B cell (primary cell): ENCODE results near the gene CAPN14. TPM values are rescaled to one million over a fixed set of nuclear protein-coding genes. Genes with fewer than 3 reads are reported as not detected.

ENCODE experiments used
- ATAC-seq: fragments of 200-7000 bp; cut with Tn5 transposase; one replicate; pipeline ENCODE4 v1.10.0; 2021; ENCODE audit warnings: low read depth, mild to moderate bottlenecking, moderate number of reproducible peaks, moderate library complexity
- CTCF ChIA-PET: fragments of 350-600 bp; sonication (Branson Sonifier 250); formaldehyde crosslinking; loops from one replicate; lab custom pipeline; 2021; ENCODE audit warnings: antibody characterized with exemption, inconsistent platforms; lab: Charles Lee
- POLR2A ChIA-PET: fragments of 350-600 bp; sonication (Branson Sonifier 250); formaldehyde crosslinking; loops from one replicate; lab custom pipeline; 2021; ENCODE audit warnings: antibody characterized with exemption; lab: Charles Lee
- DNase-seq: peaks from one replicate; pipeline ENCODE4 v3.0.0; 2013
- H2AFZ ChIP-seq: 2 replicates; pipeline ENCODE4 v1.6.1; 2012; ENCODE audit warnings: mild to moderate bottlenecking, low read depth, low read length; ENCODE audit not compliant: insufficient read depth, poor library complexity, severe bottlenecking
- H3K27ac ChIP-seq, 2 donors: 1 replicate in 1 of 2; 2 replicates in 1 of 2; pipeline ENCODE4 v1.5.1; 2012 to 2013; ENCODE audit warnings: low read length in 2 of 2, mild to moderate bottlenecking in 2 of 2, moderate library complexity in 1 of 2
- H3K27me3 ChIP-seq, 4 experiments: fragments of 200-600 bp in 1 of 4; sonication (generic) in 1 of 4; replicated peaks in 1 of 4; 1 replicate in 2 of 4; 2 replicates in 2 of 4; pipeline versions ENCODE4 v1.6.1 to v1.7.0; 2013 to 2016; ENCODE audit warnings: low read length in 3 of 4, mild to moderate bottlenecking in 2 of 4, mixed read lengths in 1 of 4, moderate library complexity in 1 of 4; ENCODE audit not compliant: insufficient read depth in 4 of 4, control insufficient read depth in 3 of 4; ENCODE audit errors: control extremely low read depth in 1 of 4
- H3K36me3 ChIP-seq, 2 experiments: replicated peaks in 1 of 2; 1 replicate in 1 of 2; 2 replicates in 1 of 2; pipeline versions ENCODE4 v1.6.1 to v1.7.1; 2013; ENCODE audit warnings: low read length in 1 of 2; ENCODE audit not compliant: insufficient read depth in 2 of 2, control insufficient read depth in 1 of 2; ENCODE audit errors: control extremely low read depth in 1 of 2, extremely low read depth in 1 of 2
- H3K4me1 ChIP-seq, 2 donors: fragments of 200-600 bp in 1 of 2; sonication (generic) in 1 of 2; 1 replicate in 1 of 2; 2 replicates in 1 of 2; pipeline versions ENCODE4 v1.5.1 to v1.6.1; 2013 to 2017; ENCODE audit warnings: low read length in 2 of 2; ENCODE audit not compliant: control insufficient read depth in 2 of 2, insufficient read depth in 2 of 2
- H3K4me2 ChIP-seq: replicated peaks from 2 replicates; pipeline ENCODE3; 2012; ENCODE audit warnings: mild to moderate bottlenecking, low read depth, low read length; ENCODE audit not compliant: poor library complexity, severe bottlenecking
- H3K4me3 ChIP-seq, 5 experiments: fragments of 200-600 bp in 1 of 5; sonication (generic) in 1 of 5; 1 replicate in 3 of 5; 2 replicates in 2 of 5; pipeline versions ENCODE4 v1.5.1 to v1.7.0; 2011 to 2016; ENCODE audit warnings: low read length in 4 of 5, mild to moderate bottlenecking in 4 of 5, low read depth in 2 of 5, control low read depth in 1 of 5, moderate library complexity in 1 of 5; ENCODE audit not compliant: insufficient read depth in 1 of 5; ENCODE audit errors: control extremely low read depth in 1 of 5, extremely low read depth in 1 of 5
- H3K79me2 ChIP-seq: fragments of 200-600 bp; sonication (generic); one replicate; pipeline ENCODE4 v1.6.0; 2016; ENCODE audit warnings: low read length; ENCODE audit not compliant: control insufficient read depth, insufficient read depth
- H3K9ac ChIP-seq: fragments of 200-600 bp; sonication (generic); 2 replicates; pipeline ENCODE4 v1.6.1; 2017; ENCODE audit warnings: mild to moderate bottlenecking, low read length, moderate library complexity
- H3K9me3 ChIP-seq, 3 donors: one replicate each; pipeline versions ENCODE4 v1.6.1 to v1.7.1; 2013; ENCODE audit warnings: low read length in 2 of 3; ENCODE audit not compliant: control insufficient read depth in 2 of 3, insufficient read depth in 1 of 3; ENCODE audit errors: control extremely low read depth in 1 of 3
- H4K20me1 ChIP-seq: 2 replicates; pipeline ENCODE4 v1.6.0; 2012; ENCODE audit warnings: mild to moderate bottlenecking, low read length; ENCODE audit not compliant: insufficient read depth, control insufficient read depth, poor library complexity, severe bottlenecking
- H3K27ac Mint-ChIP-seq: one replicate; pipeline ENCODE4 v1.8.0; 2021; ENCODE audit warnings: mixed read lengths
- H3K27me3 Mint-ChIP-seq: one replicate; pipeline ENCODE4 v1.8.0; 2021; ENCODE audit warnings: mixed read lengths
- H3K4me1 Mint-ChIP-seq: one replicate; pipeline ENCODE4 v1.8.0; 2021; ENCODE audit warnings: mixed read lengths
- H3K4me3 Mint-ChIP-seq: one replicate; pipeline ENCODE4 v1.8.0; 2021; ENCODE audit warnings: mixed read lengths
- H3K9me3 Mint-ChIP-seq: one replicate; pipeline ENCODE4 v1.8.0; 2022; ENCODE audit warnings: mixed read lengths; ENCODE audit not compliant: insufficient read depth
- CTCF ChIP-seq: fragments of 200-600 bp; IDR thresholded peaks from one replicate; pipeline ENCODE4 v1.8.0; 2022; ENCODE audit warnings: antibody characterized with exemption, mild to moderate bottlenecking
- EZH2 ChIP-seq: IDR thresholded peaks from 2 replicates; pipeline ENCODE4 v1.6.1; 2012; ENCODE audit warnings: borderline replicate concordance, low read depth, mild to moderate bottlenecking, moderate library complexity, low read length; ENCODE audit not compliant: insufficient read depth, poor library complexity, severe bottlenecking
- WGBS: methylation state at CpG from one replicate; pipeline ENCODE4 v1.1.5; 2013; ENCODE audit warnings: missing lambda C conversion rate; ENCODE audit not compliant: insufficient coverage; 5-methylcytosine and 5-hydroxymethylcytosine counted together
- intact Hi-C: fragments of 100-400 bp; cut with micrococcal nuclease; formaldehyde crosslinking; loops from one replicate; pipeline ENCODE4 v1.10.0; 2022
- polyA plus RNA-seq: library from polyadenylated mRNA; depleted of rRNA; stranded (reverse); fragments of >200 nt; gene quantifications from 2 replicates; pipeline ENCODE4 v1.2.3, GENCODE V29; 2012
- total RNA-seq, 2 donors: library from RNA; stranded (reverse); fragments of 120-200 nt in 1 of 2; gene quantifications; 1 replicate in 1 of 2; 2 replicates in 1 of 2; pipeline versions ENCODE4 v1.2.3 to v1.2.4, GENCODE V29; 2013 to 2022

CAPN14 gene
- total and polyA plus RNA-seq, 2 donors (not counting 1 experiment from before 2014, with no cell fraction given): 2.5 to 7.8 TPM

- WGBS: 42% methylated on average over 11 of the region's 11 CpGs
- no peak for TF ChIP-seq CTCF
- TF ChIP-seq EZH2: no peak
- Histone ChIP-seq H4K20me1 (no peaks in the 10 kb centered on the region), H2AFZ (no peak overlapping the region), H3K27me3 (no peaks in the 10 kb centered on the region), H3K9ac (peak overlapping the region; percentile 25), H3K9me3 (peaks cover 0 to 6% (median 0%) of the 10 kb centered on the region in 3 donors), H3K27ac (peak overlapping the region; percentile 51 to 60), H3K79me2 (no peaks in the 10 kb centered on the region), H3K4me1 (peaks cover 78 to 86% of the 10 kb centered on the region in 2 donors), H3K4me3 (peak overlapping the region in 3 of 5 experiments; percentile 12 to 26 (median 22)), H3K4me2 (peak overlapping the region; percentile 55), H3K36me3 (peaks cover 0 to 14% of the 10 kb centered on the region in 2 experiments)
- peak overlapping the region; percentile 96 for H3K27ac Mint-ChIP-seq
- intact Hi-C loops: loop anchor here (1.0 to 2.0 kb wide), 4 partner anchors 22 to 119 kb away; partner anchors contain the start of gene EHD3
- H3K4me1 Mint-ChIP-seq: peaks cover 83% of the 10 kb centered on the region
- ChIA-PET CTCF (interaction anchor here (0.7 to 5.9 kb wide), 20 partner anchors 8 to 1110 kb away, joined by 3 to 33 read pairs (median 4); partner anchors contain the start of genes CAPN14, EHD3, GALNT14 and YPEL5), POLR2A (interaction anchor here (0.6 to 2.7 kb wide), 14 partner anchors 13 to 86 kb away, joined by 3 to 26 read pairs (median 5); partner anchors contain the start of genes CAPN14 and EHD3)
- peak; percentile 54 for DNase-seq
- no peaks in the 10 kb centered on the region for H3K9me3 Mint-ChIP-seq
- peak; percentile 65 for ATAC-seq
- peak overlapping the region; percentile 83 for H3K4me3 Mint-ChIP-seq
- H3K27me3 Mint-ChIP-seq: no peaks in the 10 kb centered on the region
Measured at GRCh38 chr2:31255911-31256571, 38.7 kb upstream of the CAPN14 start.
